ENCODE results near the gene GPATCH1.
"Not testable (repeated sequence)": the region's sequence is repeated elsewhere in the genome, so short reads cannot be mapped to it uniquely, and the experiment has no call there.

The GPATCH1 gene

GRCh38 chr19:33039815-33040214 is 41.2 kb upstream of the GPATCH1 start:
- TF ChIP-seq CTCF (IDR thresholded peaks at IDR 0.05; ENCODE audit: insufficient read depth, low read depth, low read length, missing control alignments) = no peak
- no peak for DNase-seq (ENCODE audit: low read depth)
- H3K4me3 ChIP-seq (ENCODE audit: low read depth, low read length) = no peak overlapping the region

- no peak overlapping the region for H3K4me3 ChIP-seq (ENCODE audit: low read depth, low read length)
- no peak for DNase-seq (ENCODE audit: low read depth)
- no peak for TF ChIP-seq CTCF (IDR thresholded peaks at IDR 0.05; ENCODE audit: insufficient read depth, low read depth, low read length, missing control alignments)
Measured at GRCh38 chr19:33040994-33041827, 39.8 kb upstream of the GPATCH1 start.

GRCh38 chr19:33041828-33042160 is 39.2 kb upstream of the GPATCH1 start:
- not testable (repeated sequence) for DNase-seq (ENCODE audit: low read depth); H3K4me3 ChIP-seq (ENCODE audit: low read depth, low read length)

GRCh38 chr19:33047422-33047821 is 33.6 kb upstream of the GPATCH1 start:
- TF ChIP-seq CTCF (IDR thresholded peaks at IDR 0.05; ENCODE audit: insufficient read depth, low read depth, low read length, missing control alignments) = no peak
- no peak overlapping the region for H3K4me3 ChIP-seq (ENCODE audit: low read depth, low read length)
- no peak for DNase-seq (ENCODE audit: low read depth)

GRCh38 chr19:33048806-33049676 is 31.9 kb upstream of the GPATCH1 start:
- no peak overlapping the region for H3K4me3 ChIP-seq (ENCODE audit: low read depth, low read length)
- DNase-seq (ENCODE audit: low read depth) = no peak
- TF ChIP-seq CTCF (IDR thresholded peaks at IDR 0.05; ENCODE audit: insufficient read depth, low read depth, low read length, missing control alignments) = no peak

GRCh38 chr19:33050110-33050509 is 30.9 kb upstream of the GPATCH1 start:
- no peak overlapping the region for H3K4me3 ChIP-seq (ENCODE audit: low read depth, low read length)
- DNase-seq (ENCODE audit: low read depth) = no peak
- TF ChIP-seq CTCF (IDR thresholded peaks at IDR 0.05; ENCODE audit: insufficient read depth, low read depth, low read length, missing control alignments) = no peak

GRCh38 chr19:33052352-33052972 is 28.5 kb upstream of the GPATCH1 start:
- no peak for TF ChIP-seq CTCF (IDR thresholded peaks at IDR 0.05; ENCODE audit: insufficient read depth, low read depth, low read length, missing control alignments)
- no peak overlapping the region for H3K4me3 ChIP-seq (ENCODE audit: low read depth, low read length)
- DNase-seq (ENCODE audit: low read depth) = no peak
